KMS-11 (cell line): Measurements from ENCODE around the gene RENBP.
A peak's percentile ranks its signal among the peaks of the same experiment; 100 is the strongest.

Experiments
- H2AFZ ChIP-seq: fragments of 200-600 bp; sonication (generic); 2 replicates; pipeline ENCODE4 v1.6.1; 2016; ENCODE audit warnings: antibody characterized with exemption, mixed run types, low read depth
- H3K27ac ChIP-seq: fragments of 200-600 bp; sonication (generic); 2 replicates; pipeline ENCODE4 v1.6.1; 2016; ENCODE audit warnings: mild to moderate bottlenecking, mixed run types
- H3K27me3 ChIP-seq: fragments of 200-600 bp; sonication (generic); 2 replicates; pipeline ENCODE4 v1.6.1; 2017; ENCODE audit warnings: mild to moderate bottlenecking, low read depth, mixed run types, moderate library complexity; ENCODE audit not compliant: insufficient read depth
- H3K36me3 ChIP-seq: fragments of 200-600 bp; sonication (generic); 2 replicates; pipeline ENCODE4 v1.6.1; 2017; ENCODE audit warnings: mild to moderate bottlenecking, mixed run types; ENCODE audit not compliant: insufficient read depth
- H3K4me1 ChIP-seq: fragments of 200-600 bp; sonication (generic); 2 replicates; pipeline ENCODE4 v1.6.1; 2016; ENCODE audit warnings: mild to moderate bottlenecking, low read depth, mixed run types; ENCODE audit not compliant: poor library complexity, severe bottlenecking
- H3K4me2 ChIP-seq: fragments of 200-600 bp; sonication (generic); 2 replicates; pipeline ENCODE4 v1.7.0; 2016; ENCODE audit warnings: mild to moderate bottlenecking, mixed run types
- H3K4me3 ChIP-seq: fragments of 200-600 bp; sonication (generic); IDR thresholded peaks from 2 replicates; pipeline ENCODE4 v1.6.1; 2017; ENCODE audit warnings: low read depth, low read length, mixed read lengths; ENCODE audit not compliant: insufficient read depth
- H3K79me2 ChIP-seq: fragments of 200-600 bp; sonication (generic); 2 replicates; pipeline ENCODE4 v1.6.1; 2016; ENCODE audit warnings: low read depth, mixed run types; ENCODE audit not compliant: insufficient read depth
- H3K9ac ChIP-seq: fragments of 200-600 bp; sonication (generic); 2 replicates; pipeline ENCODE4 v1.6.1; 2016; ENCODE audit warnings: mild to moderate bottlenecking, mixed run types
- H4K20me1 ChIP-seq: fragments of 200-600 bp; sonication (generic); 2 replicates; pipeline ENCODE4 v1.6.1; 2016; ENCODE audit warnings: mild to moderate bottlenecking, mixed run types; ENCODE audit not compliant: insufficient read depth
- CTCF ChIP-seq: fragments of 200-600 bp; sonication (generic); conservative IDR thresholded peaks from 2 replicates; pipeline ENCODE4 v1.6.1; 2017; ENCODE audit warnings: low read depth, mild to moderate bottlenecking, antibody characterized with exemption, low read length, moderate library complexity, mixed read lengths

RENBP gene

GRCh38 chrX:153931748-153932147 lies 12.7 kb downstream of the RENBP start:
- Histone ChIP-seq H3K4me2 (no peak overlapping the region), H2AFZ (no peak overlapping the region), H3K9ac (no peak overlapping the region), H3K4me3 (no peak overlapping the region), H3K36me3 (no peaks in the 10 kb centered on the region), H3K27me3 (no peaks in the 10 kb centered on the region), H3K4me1 (peaks cover 9% of the 10 kb centered on the region), H3K79me2 (peaks cover 21% of the 10 kb centered on the region; the same call in 1 of the 2 replicates), H4K20me1 (no peaks in the 10 kb centered on the region), H3K27ac (no peak overlapping the region)
- no peak for TF ChIP-seq CTCF

GRCh38 chrX:153931151-153931550 lies 13.3 kb downstream of the RENBP start:
- H3K9ac ChIP-seq: no peak overlapping the region
- H3K36me3 ChIP-seq: no peaks in the 10 kb centered on the region
- H3K27ac ChIP-seq: no peak overlapping the region
- TF ChIP-seq CTCF: no peak
- H3K27me3 ChIP-seq: no peaks in the 10 kb centered on the region
- H2AFZ ChIP-seq: no peak overlapping the region
- H3K79me2 ChIP-seq: peaks cover 21% of the 10 kb centered on the region; the same call in 1 of the 2 replicates
- no peaks in the 10 kb centered on the region for H4K20me1 ChIP-seq
- no peak overlapping the region for H3K4me3 ChIP-seq
- peaks cover 9% of the 10 kb centered on the region for H3K4me1 ChIP-seq
- H3K4me2 ChIP-seq: no peak overlapping the region

DNA sequence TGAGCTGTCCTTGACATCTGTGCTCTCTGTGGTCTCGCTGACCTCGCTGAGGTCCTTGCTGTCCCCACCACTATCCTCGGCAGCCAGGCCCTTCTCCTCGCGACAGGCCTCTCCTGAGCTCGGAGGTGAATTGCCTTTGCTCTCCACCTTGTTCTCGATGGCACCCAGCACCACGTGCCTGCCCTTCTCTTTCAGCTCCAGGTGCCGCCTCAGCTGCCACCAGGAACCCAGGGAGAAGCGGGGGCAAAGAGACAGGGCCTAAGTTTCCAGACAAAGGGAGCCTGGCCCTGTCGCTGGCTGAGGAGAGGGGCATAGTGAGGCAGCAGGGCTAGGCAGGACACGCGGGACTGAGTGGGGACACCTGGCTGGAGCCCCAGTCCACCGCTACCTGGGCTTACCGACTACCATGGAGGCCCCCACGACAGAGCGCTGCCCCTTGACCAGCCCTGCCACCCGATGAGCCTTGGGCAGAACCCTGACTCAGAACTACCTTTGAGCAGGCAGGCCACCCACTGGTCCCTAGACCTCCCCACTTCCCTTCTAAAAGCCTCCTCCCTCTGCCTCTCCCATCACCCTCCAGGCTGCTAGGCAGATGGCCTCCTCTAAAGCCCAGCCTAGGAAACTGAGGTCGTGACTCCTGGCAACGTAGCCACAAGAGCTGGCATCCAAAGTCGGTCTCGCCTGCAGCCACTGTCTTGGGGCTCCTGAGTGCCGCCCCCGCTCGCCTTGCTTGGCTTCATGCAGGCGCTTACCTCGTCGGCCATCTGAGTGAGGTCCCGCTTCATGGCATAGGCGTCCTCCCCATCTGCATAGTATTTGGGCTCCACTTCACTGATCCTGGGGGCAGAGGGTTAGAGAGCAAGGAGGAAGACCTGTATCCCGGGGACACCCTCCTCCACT lies 14.2 kb downstream of the RENBP start:
- Histone ChIP-seq H2AFZ (no peak overlapping the region), H3K27me3 (no peaks in the 10 kb centered on the region), H4K20me1 (no peaks in the 10 kb centered on the region), H3K9ac (no peak overlapping the region), H3K27ac (no peak overlapping the region), H3K4me1 (peaks cover 9% of the 10 kb centered on the region), H3K4me3 (no peak overlapping the region), H3K4me2 (no peak overlapping the region; the same call in 1 of the 2 replicates), H3K36me3 (no peaks in the 10 kb centered on the region), H3K79me2 (peaks cover 28% of the 10 kb centered on the region; the same call in 1 of the 2 replicates)
- TF ChIP-seq CTCF: no peak

DNA sequence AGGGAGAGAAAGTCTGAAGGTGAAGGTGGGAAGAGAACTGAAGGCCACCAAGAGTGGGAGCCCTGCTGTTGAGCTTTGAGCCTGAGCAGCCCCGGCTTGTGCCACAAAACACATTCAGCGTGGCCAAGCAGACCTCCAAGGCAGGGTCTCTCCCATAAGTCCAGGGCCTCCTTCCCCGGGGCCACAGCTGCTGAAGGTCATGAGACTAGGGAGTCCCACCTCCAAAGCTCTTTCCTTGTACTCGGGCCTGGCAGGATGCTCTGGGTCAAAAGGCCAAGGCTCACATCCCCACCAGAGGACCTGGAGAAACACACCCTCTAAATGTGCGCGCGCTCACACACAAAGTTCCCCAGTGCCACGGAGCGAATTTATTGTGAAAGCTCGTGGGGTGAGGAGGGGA lies 14.9 kb downstream of the RENBP start:
- H3K27ac ChIP-seq: peak overlapping the region; percentile 38; the same call in 1 of the 2 replicates
- no peak overlapping the region for H3K4me3 ChIP-seq
- H4K20me1 ChIP-seq: no peaks in the 10 kb centered on the region
- H3K79me2 ChIP-seq: peaks cover 34% of the 10 kb centered on the region; the same call in 1 of the 2 replicates
- peak overlapping the region; percentile 54; the same call in 1 of the 2 replicates for H3K4me2 ChIP-seq
- H3K4me1 ChIP-seq: peaks cover 9% of the 10 kb centered on the region
- no peaks in the 10 kb centered on the region for H3K27me3 ChIP-seq
- H2AFZ ChIP-seq: no peak overlapping the region
- H3K9ac ChIP-seq: no peak overlapping the region
- H3K36me3 ChIP-seq: no peaks in the 10 kb centered on the region
- no peak for TF ChIP-seq CTCF
